HepG2 (cell line): ENCODE data around the gene FUCA2. TPM values are rescaled to one million over a fixed set of nuclear protein-coding genes. Genes with fewer than 3 reads are reported as not detected.

Experiments used
- CBX2 ChIP-seq, 2 experiments: fragments of 200-600 bp in 1 of 2; sonication (generic); formaldehyde crosslinking in 1 of 2; IDR thresholded peaks; 2 replicates each; pipeline versions ENCODE4 v1.7.0 to v1.8.1; 2018 to 2022; ENCODE audit warnings: low read depth in 2 of 2, low read length in 1 of 2, mild to moderate bottlenecking in 1 of 2, missing genetic modification reagents in 1 of 2
- CCDC6 ChIP-seq: sonication (generic); formaldehyde crosslinking; IDR thresholded peaks from 2 replicates; pipeline ENCODE4 v1.8.1; 2022; ENCODE audit warnings: mild to moderate bottlenecking, missing genetic modification reagents, moderate library complexity
- DNMT3B ChIP-seq: conservative IDR thresholded peaks from 2 replicates; pipeline ENCODE4 v1.6.1; 2016; ENCODE audit warnings: missing biosample characterization, control low read depth
- GTF3A ChIP-seq: sonication (generic); formaldehyde crosslinking; conservative IDR thresholded peaks from 2 replicates; pipeline ENCODE4 v1.4.0; 2020; ENCODE audit warnings: mild to moderate bottlenecking, missing genetic modification reagents
- JUNB ChIP-seq: sonication (generic); formaldehyde crosslinking; IDR thresholded peaks from 2 replicates; pipeline ENCODE4 v1.8.0; 2022; ENCODE audit warnings: missing genetic modification reagents, mild to moderate bottlenecking, borderline replicate concordance
- MBNL3 ChIP-seq: fragments of 250-450 bp; sonication (Bioruptor Pico); conservative IDR thresholded peaks from 2 replicates; pipeline ENCODE4 v1.8.0; 2022; ENCODE audit warnings: mild to moderate bottlenecking, inconsistent platforms
- NAIF1 ChIP-seq: sonication (generic); formaldehyde crosslinking; IDR thresholded peaks from 2 replicates; pipeline ENCODE4 v1.5.0; 2020; ENCODE audit warnings: mild to moderate bottlenecking, missing genetic modification reagents, borderline replicate concordance
- NRL ChIP-seq: sonication (generic); formaldehyde crosslinking; IDR thresholded peaks from 2 replicates; pipeline ENCODE4 v1.5.0; 2020; ENCODE audit warnings: missing genetic modification reagents, mild to moderate bottlenecking, moderate library complexity, borderline replicate concordance
- ONECUT2 ChIP-seq: sonication (generic); formaldehyde crosslinking; IDR thresholded peaks from 2 replicates; pipeline ENCODE4 v1.4.0; 2020; ENCODE audit warnings: missing genetic modification reagents
- PAF1 ChIP-seq: IDR thresholded peaks from 2 replicates; pipeline ENCODE4 v1.6.1; 2016; ENCODE audit warnings: missing genetic modification reagents, missing compliant biosample characterization
- RAD21 ChIP-seq: fragments of 450-650 bp; formaldehyde crosslinking; IDR thresholded peaks from 2 replicates; pipeline ENCODE4 v1.5.0; 2020; ENCODE audit warnings: mild to moderate bottlenecking
- RARG ChIP-seq: sonication (generic); formaldehyde crosslinking; IDR thresholded peaks from 2 replicates; pipeline ENCODE4 v1.4.0; 2020; ENCODE audit warnings: low read depth, mild to moderate bottlenecking, missing genetic modification reagents
- RCOR2 ChIP-seq: IDR thresholded peaks from 2 replicates; pipeline ENCODE4 v1.6.1; 2016; ENCODE audit warnings: missing biosample characterization, missing genetic modification reagents
- SMAD9 ChIP-seq: sonication (generic); formaldehyde crosslinking; IDR thresholded peaks from 2 replicates; pipeline ENCODE4 v1.5.1; 2020; ENCODE audit warnings: mild to moderate bottlenecking, missing genetic modification reagents
- TBX3 ChIP-seq: fragments of 450-650 bp; IDR thresholded peaks from 2 replicates; pipeline ENCODE4 v1.6.1; 2017; ENCODE audit warnings: antibody characterized with exemption, mild to moderate bottlenecking, inconsistent platforms, borderline replicate concordance
- THAP11 ChIP-seq: IDR thresholded peaks from 2 replicates; pipeline ENCODE4 v1.6.1; 2016; ENCODE audit warnings: missing biosample characterization, missing genetic modification reagents
- TSC22D2 ChIP-seq: sonication (generic); formaldehyde crosslinking; IDR thresholded peaks from 2 replicates; pipeline ENCODE4 v1.5.1; 2020; ENCODE audit warnings: missing genetic modification reagents, mild to moderate bottlenecking, borderline replicate concordance
- ZFP62 ChIP-seq: sonication (generic); formaldehyde crosslinking; IDR thresholded peaks from 2 replicates; pipeline ENCODE4 v1.4.0; 2020; ENCODE audit warnings: missing genetic modification reagents
- ZNF383 ChIP-seq: sonication (generic); formaldehyde crosslinking; IDR thresholded peaks from 2 replicates; pipeline ENCODE4 v1.4.0; 2020; ENCODE audit warnings: missing genetic modification reagents, mild to moderate bottlenecking, borderline replicate concordance
- ZNF746 ChIP-seq: sonication (generic); formaldehyde crosslinking; IDR thresholded peaks from 2 replicates; pipeline ENCODE4 v1.8.0; 2022; ENCODE audit warnings: mild to moderate bottlenecking, missing genetic modification reagents
- ZSCAN31 ChIP-seq: sonication (generic); formaldehyde crosslinking; IDR thresholded peaks from 2 replicates; pipeline ENCODE4 v1.5.0; 2020; ENCODE audit warnings: low read depth, mild to moderate bottlenecking, missing genetic modification reagents
- polyA plus RNA-seq, 8 experiments: library from polyadenylated mRNA; depleted of rRNA in 3 of 8; stranded (reverse) in 7 of 8; unstranded in 1 of 8; fragments of >200 nt; fragmentation: Illumina TruSeq in 4 of 8; extraction: Trizol in 4 of 8; gene quantifications; 2 replicates each; pipeline versions ENCODE4 v1.2.1 to v1.2.3, GENCODE V29; 2011 to 2016; ENCODE audit warnings: low read depth in 4 of 8, missing spikeins in 1 of 8, mixed read lengths in 1 of 8; ENCODE audit not compliant: insufficient read depth in 1 of 8
- total RNA-seq, 5 experiments: library from RNA; depleted of rRNA; stranded (reverse); fragments of >200 nt; fragmentation: Illumina TruSeq; extraction: Trizol; gene quantifications; 2 replicates each; pipeline ENCODE4 v1.2.3, GENCODE V29; 2016; ENCODE audit warnings: low read depth in 1 of 5
- TF ChIP-seq, protein P1 (sequence below): sonication (generic); formaldehyde crosslinking; IDR thresholded peaks from 2 replicates; pipeline ENCODE4 v1.5.0; 2020; ENCODE audit warnings: mild to moderate bottlenecking, missing genetic modification reagents
- TF ChIP-seq, protein P2 (sequence below): sonication (generic); formaldehyde crosslinking; conservative IDR thresholded peaks from 2 replicates; pipeline ENCODE4 v1.8.0; 2022; ENCODE audit warnings: missing genetic modification reagents
- TF ChIP-seq, protein P3 (sequence below): sonication (generic); formaldehyde crosslinking; IDR thresholded peaks from 2 replicates; pipeline ENCODE4 v1.4.0; 2020; ENCODE audit warnings: missing genetic modification reagents; ENCODE audit errors: not compliant biosample characterization

Gene FUCA2
- total and polyA plus RNA-seq, 2 of the 13 experiments (the other 11 are each of a cell fraction or from before 2014, with no cell fraction given), result 87.4 to 144 TPM

DNA sequence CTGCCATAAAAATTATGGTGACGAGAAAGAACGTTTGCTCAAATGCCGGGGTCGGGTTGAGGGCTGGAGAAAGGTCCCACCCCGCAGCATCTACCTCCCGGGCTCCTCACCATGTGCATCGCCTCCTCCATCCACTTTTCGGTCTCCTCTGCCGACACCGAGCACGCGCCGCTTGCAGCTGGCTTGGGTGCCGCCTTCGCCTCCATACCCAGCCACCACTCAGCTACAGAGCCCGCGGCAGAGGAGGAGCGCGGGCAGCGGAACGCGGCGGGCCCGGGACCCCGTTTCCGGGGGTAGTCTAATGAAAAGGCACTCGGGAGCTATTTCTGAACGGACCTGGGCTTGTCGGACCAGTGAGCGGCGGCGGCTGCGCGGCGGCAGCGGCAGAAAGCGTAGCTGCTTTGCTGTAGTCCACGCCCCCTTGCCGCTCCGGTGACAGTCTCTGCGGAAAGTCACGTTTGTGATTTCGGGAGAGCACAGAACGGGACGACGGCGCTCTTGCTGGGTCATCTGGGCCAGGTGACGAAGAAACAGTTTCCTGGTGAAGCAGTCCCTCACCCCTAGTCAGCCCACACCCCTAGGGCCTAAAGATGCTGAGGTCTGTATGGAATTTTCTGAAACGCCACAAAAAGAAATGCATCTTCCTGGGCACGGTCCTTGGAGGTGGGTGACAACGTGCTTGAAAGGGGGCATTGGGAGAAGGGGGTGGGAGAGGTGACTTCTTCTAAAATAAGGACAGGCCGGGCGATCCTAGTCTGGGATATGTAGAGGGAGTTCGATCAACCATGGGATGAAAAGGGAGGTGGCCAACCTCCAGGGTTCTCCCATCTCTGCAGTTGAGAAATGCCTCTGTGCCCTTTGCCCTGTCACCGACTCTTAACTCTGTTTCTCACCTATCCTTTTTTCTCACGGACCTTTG, 60.8 kb downstream of the FUCA2 start, which contains the start of the genes ADAT2 and PEX3 (continued):
- TF ChIP-seq ONECUT2 (CRISPR knock-in tag) (peak; percentile 49; the same call in 1 of the 2 replicates), RAD21 (CRISPR knock-in tag) (peak; percentile 91), SMAD9 (no peak; the same call in 1 of the 2 replicates), ZNF746 (CRISPR knock-in tag) (peak; percentile 96), RARG (CRISPR knock-in tag) (no peak), GTF3A (CRISPR knock-in tag) (no peak), NRL (peak; percentile 99), TSC22D2 (CRISPR knock-in tag) (no peak; the same call in 1 of the 2 replicates), RCOR2 (CRISPR knock-in tag) (peak; percentile 68; the same call in 1 of the 2 replicates), CCDC6 (peak; percentile 99), PAF1 (CRISPR knock-in tag) (no peak), CBX2 (IDR thresholded peaks at IDR 0.05; ENCODE audit: low read depth, low read length) (peak; percentile 45; the same call in 1 of the 2 replicates), CBX2 (CRISPR knock-in tag; IDR thresholded peaks at IDR 0.05; ENCODE audit: low read depth) (0 out of 2 replicates have a peak, but pooled peaks have one; percentile 51), THAP11 (CRISPR knock-in tag) (peak; percentile 96), DNMT3B (peak; percentile 82; the same call in 1 of the 2 replicates), ZNF383 (peak; percentile 97), NAIF1 (CRISPR knock-in tag) (peak; percentile 97), TBX3 (peak; percentile 7; the same call in 1 of the 2 replicates), ZSCAN31 (CRISPR knock-in tag) (peak; percentile 88), ZFP62 (CRISPR knock-in tag) (no peak), MBNL3 (CRISPR knock-in tag) (no peak; the same call in 1 of the 2 replicates), JUNB (CRISPR knock-in tag) (peak; percentile 73; the same call in 1 of the 2 replicates)
- TF ChIP-seq, protein P1, sequence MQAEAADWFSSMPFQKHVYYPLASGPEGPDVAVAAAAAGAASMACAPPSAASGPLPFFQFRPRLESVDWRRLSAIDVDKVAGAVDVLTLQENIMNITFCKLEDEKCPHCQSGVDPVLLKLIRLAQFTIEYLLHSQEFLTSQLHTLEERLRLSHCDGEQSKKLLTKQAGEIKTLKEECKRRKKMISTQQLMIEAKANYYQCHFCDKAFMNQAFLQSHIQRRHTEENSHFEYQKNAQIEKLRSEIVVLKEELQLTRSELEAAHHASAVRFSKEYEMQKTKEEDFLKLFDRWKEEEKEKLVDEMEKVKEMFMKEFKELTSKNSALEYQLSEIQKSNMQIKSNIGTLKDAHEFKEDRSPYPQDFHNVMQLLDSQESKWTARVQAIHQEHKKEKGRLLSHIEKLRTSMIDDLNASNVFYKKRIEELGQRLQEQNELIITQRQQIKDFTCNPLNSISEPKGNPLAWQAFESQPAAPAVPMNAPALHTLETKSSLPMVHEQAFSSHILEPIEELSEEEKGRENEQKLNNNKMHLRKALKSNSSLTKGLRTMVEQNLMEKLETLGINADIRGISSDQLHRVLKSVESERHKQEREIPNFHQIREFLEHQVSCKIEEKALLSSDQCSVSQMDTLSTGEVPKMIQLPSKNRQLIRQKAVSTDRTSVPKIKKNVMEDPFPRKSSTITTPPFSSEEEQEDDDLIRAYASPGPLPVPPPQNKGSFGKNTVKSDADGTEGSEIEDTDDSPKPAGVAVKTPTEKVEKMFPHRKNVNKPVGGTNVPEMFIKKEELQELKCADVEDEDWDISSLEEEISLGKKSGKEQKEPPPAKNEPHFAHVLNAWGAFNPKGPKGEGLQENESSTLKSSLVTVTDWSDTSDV (CRISPR knock-in tag), result peak; percentile 94; the same call in 1 of the 2 replicates
- TF ChIP-seq, protein P2, sequence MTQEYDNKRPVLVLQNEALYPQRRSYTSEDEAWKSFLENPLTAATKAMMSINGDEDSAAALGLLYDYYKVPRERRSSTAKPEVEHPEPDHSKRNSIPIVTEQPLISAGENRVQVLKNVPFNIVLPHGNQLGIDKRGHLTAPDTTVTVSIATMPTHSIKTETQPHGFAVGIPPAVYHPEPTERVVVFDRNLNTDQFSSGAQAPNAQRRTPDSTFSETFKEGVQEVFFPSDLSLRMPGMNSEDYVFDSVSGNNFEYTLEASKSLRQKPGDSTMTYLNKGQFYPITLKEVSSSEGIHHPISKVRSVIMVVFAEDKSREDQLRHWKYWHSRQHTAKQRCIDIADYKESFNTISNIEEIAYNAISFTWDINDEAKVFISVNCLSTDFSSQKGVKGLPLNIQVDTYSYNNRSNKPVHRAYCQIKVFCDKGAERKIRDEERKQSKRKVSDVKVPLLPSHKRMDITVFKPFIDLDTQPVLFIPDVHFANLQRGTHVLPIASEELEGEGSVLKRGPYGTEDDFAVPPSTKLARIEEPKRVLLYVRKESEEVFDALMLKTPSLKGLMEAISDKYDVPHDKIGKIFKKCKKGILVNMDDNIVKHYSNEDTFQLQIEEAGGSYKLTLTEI (CRISPR knock-in tag), result no peak
- TF ChIP-seq, protein P3, sequence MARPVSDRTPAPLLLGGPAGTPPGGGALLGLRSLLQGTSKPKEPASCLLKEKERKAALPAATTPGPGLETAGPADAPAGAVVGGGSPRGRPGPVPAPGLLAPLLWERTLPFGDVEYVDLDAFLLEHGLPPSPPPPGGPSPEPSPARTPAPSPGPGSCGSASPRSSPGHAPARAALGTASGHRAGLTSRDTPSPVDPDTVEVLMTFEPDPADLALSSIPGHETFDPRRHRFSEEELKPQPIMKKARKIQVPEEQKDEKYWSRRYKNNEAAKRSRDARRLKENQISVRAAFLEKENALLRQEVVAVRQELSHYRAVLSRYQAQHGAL, result no peak
